Activated T-helper 17 cell treated with anti-CD3 and anti-CD28 coated beads, Interleukin-2, amount 50 U/mL, for 72 hours (primary cell): ENCODE data around the gene DYNC1LI1. TPM values are rescaled to one million over a fixed set of nuclear protein-coding genes. Genes with fewer than 3 reads are reported as not detected.
"Not testable (repeated sequence)": the region's sequence is repeated elsewhere in the genome, so short reads cannot be mapped to it uniquely, and the experiment has no call there.

ENCODE experiments used
- ATAC-seq: fragments of 150-1000 bp; cut with Tn5 transposase; replicated peaks from 2 replicates; pipeline ENCODE4 v1.10.0; 2021; ENCODE audit warnings: mild to moderate bottlenecking, moderate library complexity
- H3K27ac Mint-ChIP-seq: one replicate; pipeline ENCODE4 v1.8.0; 2022; ENCODE audit warnings: mixed read lengths
- H3K27me3 Mint-ChIP-seq: one replicate; pipeline ENCODE4 v1.8.0; 2022; ENCODE audit warnings: mixed read lengths
- H3K36me3 Mint-ChIP-seq: one replicate; pipeline ENCODE4 v1.8.0; 2022; ENCODE audit warnings: low read depth, mild to moderate bottlenecking, mixed read lengths
- H3K4me1 Mint-ChIP-seq: one replicate; pipeline ENCODE4 v1.8.0; 2022; ENCODE audit warnings: mixed read lengths
- H3K4me3 Mint-ChIP-seq: one replicate; pipeline ENCODE4 v1.8.0; 2022; ENCODE audit warnings: mild to moderate bottlenecking, mixed read lengths
- H3K9me3 Mint-ChIP-seq: one replicate; pipeline ENCODE4 v1.8.0; 2022; ENCODE audit warnings: mixed read lengths
- total RNA-seq, 2 donors: library from RNA; stranded (reverse); gene quantifications; one replicate each; pipeline ENCODE4 v1.2.3, GENCODE V29; 2022

DYNC1LI1 gene
- total RNA-seq, 2 donors from 2014 or later, result 21.3 to 35.9 TPM

GRCh38 chr3:32531010-32531647, 39.5 kb downstream of the DYNC1LI1 start:
- Mint-ChIP-seq H3K4me1 (peaks cover 7% of the 10 kb centered on the region), H3K9me3 (no peaks in the 10 kb centered on the region), H3K36me3 (peaks cover 90% of the 10 kb centered on the region), H3K27ac (peak overlapping the region; percentile 41), H3K27me3 (no peaks in the 10 kb centered on the region), H3K4me3 (no peak overlapping the region)
- ATAC-seq, result peak; percentile 83

DNA sequence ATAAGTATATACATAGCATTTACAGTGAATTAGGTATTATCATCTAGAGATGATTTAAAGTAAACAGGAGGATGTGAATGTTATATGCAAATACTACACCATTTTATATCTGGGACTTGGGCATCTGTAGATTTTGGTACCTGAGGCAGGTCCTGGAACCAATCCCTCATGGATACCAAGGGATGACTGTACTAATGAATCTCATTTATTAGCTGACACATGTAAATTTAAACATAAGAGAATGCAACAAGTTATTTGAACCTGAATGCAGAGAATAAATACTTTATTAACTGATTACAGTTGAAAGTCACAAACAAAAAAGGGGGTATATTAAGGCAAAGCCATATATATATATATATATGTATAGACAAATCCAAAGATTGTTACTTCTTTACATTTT, 44.9 kb downstream of the DYNC1LI1 start:
- Mint-ChIP-seq H3K27ac (no peak overlapping the region), H3K27me3 (no peaks in the 10 kb centered on the region), H3K36me3 (peaks cover 57% of the 10 kb centered on the region), H3K4me1 (no peaks in the 10 kb centered on the region), H3K4me3 (no peak overlapping the region), H3K9me3 (no peaks in the 10 kb centered on the region)
- no peak for ATAC-seq

DNA sequence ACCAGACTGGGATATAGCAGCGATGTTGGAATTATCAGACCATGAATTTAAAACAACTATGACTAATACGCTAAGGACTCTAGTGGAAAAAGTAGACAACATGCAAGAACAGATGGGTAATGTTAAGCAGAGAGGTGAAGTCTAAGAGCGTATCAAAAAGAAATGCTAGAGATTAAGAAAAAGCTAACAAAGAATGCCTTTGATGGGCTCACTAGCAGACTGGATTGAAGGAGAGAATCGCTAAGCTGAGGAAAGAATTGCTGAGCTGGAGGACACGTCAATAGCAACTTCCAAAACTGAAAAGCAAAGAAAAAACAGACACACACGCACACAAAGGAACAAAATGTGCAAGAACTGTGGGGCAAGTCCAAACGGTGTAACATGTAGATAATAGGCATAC, 48.0 kb downstream of the DYNC1LI1 start:
- Mint-ChIP-seq H3K4me3 (no peak overlapping the region), H3K36me3 (peaks cover 29% of the 10 kb centered on the region), H3K4me1 (no peaks in the 10 kb centered on the region), H3K9me3 (no peaks in the 10 kb centered on the region), H3K27ac (no peak overlapping the region), H3K27me3 (no peaks in the 10 kb centered on the region)
- ATAC-seq, result no peak

DNA sequence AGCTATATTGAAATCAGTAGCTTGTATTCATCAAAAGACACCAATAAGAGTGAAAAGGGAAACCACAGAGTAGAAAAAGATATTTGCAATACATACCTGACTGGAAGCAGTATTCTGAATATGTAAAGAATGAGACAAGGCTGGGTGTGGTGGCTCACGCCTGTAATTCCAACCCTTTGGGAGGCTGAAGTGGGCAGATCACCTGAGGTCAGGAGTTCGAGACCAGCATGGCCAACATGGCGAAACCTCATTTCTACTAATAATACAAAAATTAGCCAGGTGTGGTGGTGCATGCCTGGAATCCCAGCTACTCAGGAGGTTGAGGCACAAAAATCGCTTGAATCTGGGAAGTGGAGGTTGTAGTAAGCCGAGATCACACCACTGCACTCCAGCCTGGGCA, 51.7 kb downstream of the DYNC1LI1 start:
- H3K27me3 Mint-ChIP-seq, H3K9me3 Mint-ChIP-seq, H3K27ac Mint-ChIP-seq, H3K36me3 Mint-ChIP-seq, ATAC-seq, H3K4me1 Mint-ChIP-seq, H3K4me3 Mint-ChIP-seq: not testable (repeated sequence)

DNA sequence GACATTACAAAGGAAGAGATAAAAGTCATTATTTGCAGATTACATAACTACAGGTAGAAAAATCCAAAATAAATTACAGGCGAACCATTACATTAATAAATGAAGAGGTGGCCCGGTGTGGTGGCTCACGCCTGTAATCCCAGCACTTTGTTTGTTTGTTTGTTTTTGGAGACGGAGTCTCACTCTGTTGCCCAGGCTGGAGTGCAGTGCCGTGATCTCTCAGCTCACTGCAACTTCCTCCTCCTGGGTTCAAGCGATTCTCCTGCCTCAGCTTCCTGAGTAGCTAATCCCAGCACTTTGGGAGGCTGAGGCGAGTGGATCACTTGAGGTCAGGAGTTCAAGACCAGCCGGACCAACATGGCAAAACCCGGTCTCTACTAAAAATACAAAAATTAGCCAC, 53.9 kb downstream of the DYNC1LI1 start:
- not testable (repeated sequence) for H3K9me3 Mint-ChIP-seq, ATAC-seq, H3K27ac Mint-ChIP-seq, H3K36me3 Mint-ChIP-seq, H3K4me3 Mint-ChIP-seq, H3K27me3 Mint-ChIP-seq, H3K4me1 Mint-ChIP-seq

- H3K4me3 Mint-ChIP-seq, result no peak overlapping the region
- no peaks in the 10 kb centered on the region for H3K36me3 Mint-ChIP-seq
- no peak for ATAC-seq
- no peak overlapping the region for H3K27ac Mint-ChIP-seq
- H3K4me1 Mint-ChIP-seq, result no peaks in the 10 kb centered on the region
- H3K9me3 Mint-ChIP-seq, result no peaks in the 10 kb centered on the region
- no peaks in the 10 kb centered on the region for H3K27me3 Mint-ChIP-seq
These were observed 59.7 kb downstream of the DYNC1LI1 start for GRCh38 chr3:32511005-32511404.

DNA sequence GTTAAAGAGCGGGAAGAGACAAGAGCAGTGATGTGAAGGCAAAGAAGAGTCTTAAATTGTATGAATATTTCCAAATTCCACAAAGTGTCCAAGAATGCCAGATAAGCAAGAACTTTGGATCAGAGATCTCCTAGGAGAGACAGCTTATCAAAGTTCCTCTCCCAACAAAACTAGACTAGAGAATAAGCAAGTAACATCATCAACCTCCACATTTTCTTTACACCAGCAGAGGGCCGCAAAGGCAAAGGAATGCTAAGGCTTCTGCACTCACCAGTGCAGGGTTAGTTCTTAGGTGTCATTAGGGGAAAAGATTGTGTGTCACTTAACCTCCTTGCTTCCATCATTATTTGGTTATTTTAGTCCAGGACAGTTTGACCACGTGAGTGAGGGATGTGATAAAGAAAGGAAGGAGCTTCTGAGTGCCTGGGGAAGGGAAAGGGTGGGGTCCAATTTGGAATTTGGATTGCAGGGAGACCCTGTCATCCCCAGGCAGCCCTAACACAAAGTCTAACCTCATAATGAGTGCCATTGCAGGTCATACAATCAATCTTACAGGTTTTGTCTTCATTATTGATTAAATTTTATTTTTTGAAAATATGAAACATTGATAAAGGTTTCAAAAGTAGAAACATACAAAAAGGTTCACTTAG, 60.5 kb downstream of the DYNC1LI1 start:
- H3K4me3 Mint-ChIP-seq, result no peak overlapping the region
- H3K27me3 Mint-ChIP-seq, result no peaks in the 10 kb centered on the region
- H3K27ac Mint-ChIP-seq, result no peak overlapping the region
- no peaks in the 10 kb centered on the region for H3K36me3 Mint-ChIP-seq
- no peaks in the 10 kb centered on the region for H3K4me1 Mint-ChIP-seq
- ATAC-seq, result peak; percentile 92
- H3K9me3 Mint-ChIP-seq, result no peaks in the 10 kb centered on the region

DNA sequence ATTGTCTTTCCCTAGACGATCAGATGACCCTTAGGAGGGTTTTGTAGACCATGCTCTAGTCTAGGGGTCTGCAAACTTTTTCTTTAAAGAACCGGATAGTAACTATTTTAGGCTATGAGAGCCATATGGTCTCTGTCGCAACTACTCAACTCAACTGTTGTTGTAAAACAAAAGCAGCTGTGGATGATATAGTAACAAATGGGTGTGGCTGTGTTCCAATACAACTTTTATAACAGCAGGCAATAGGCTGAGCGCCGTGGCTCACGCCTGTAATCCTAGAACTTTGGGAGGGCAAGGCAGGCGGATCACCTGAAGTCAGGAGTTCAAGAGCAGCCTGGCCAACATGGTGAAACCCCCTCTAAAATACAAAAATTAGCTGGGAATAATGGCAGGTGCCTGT, 61.9 kb downstream of the DYNC1LI1 start:
- Mint-ChIP-seq H3K27ac (no peak overlapping the region), H3K27me3 (no peaks in the 10 kb centered on the region), H3K4me3 (no peak overlapping the region), H3K36me3 (no peaks in the 10 kb centered on the region), H3K4me1 (no peaks in the 10 kb centered on the region), H3K9me3 (no peaks in the 10 kb centered on the region)
- no peak for ATAC-seq

DNA sequence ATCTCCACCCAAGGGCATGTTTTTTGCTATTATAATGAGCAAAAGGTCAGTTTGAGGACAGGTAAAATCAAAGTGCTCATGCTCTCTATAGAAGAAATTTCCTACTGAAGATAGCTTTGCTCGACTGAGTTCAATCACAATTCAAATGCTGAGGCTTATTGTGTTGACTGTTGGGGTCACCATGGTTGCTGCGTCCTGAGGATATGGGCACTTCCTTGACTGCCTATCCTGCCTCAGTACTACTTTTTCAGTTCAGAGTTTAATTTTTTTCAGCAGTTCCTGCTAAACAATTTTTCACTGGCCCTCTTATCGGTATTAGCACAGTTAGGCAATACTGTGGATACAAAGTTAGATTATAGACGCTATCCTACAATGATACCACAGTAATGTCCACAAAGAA, 64.2 kb downstream of the DYNC1LI1 start:
- Mint-ChIP-seq H3K27ac (no peak overlapping the region), H3K9me3 (no peaks in the 10 kb centered on the region), H3K4me3 (no peak overlapping the region), H3K27me3 (no peaks in the 10 kb centered on the region), H3K36me3 (peaks cover 9% of the 10 kb centered on the region), H3K4me1 (peaks cover 6% of the 10 kb centered on the region)
- ATAC-seq, result no peak

DNA sequence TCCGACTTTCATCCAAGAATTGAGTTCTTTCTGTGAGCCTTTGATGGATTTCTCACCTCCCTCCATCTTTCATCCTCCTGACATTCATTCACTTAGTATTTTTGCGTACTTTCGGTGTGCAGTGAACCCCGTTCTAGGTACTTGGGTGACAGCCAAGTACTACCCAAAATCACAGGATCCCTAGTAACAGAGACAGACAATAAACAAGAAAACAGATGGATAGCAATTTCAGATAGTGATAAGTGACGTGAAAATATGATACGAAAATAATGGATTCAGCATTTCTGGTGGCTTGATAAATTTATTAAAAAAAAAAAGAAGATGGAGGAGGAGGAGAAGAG, 67.7 kb downstream of the DYNC1LI1 start:
- peaks cover 24% of the 10 kb centered on the region for H3K4me1 Mint-ChIP-seq
- ATAC-seq, result peak; percentile 4
- H3K27me3 Mint-ChIP-seq, result no peaks in the 10 kb centered on the region
- H3K9me3 Mint-ChIP-seq, result no peaks in the 10 kb centered on the region
- H3K36me3 Mint-ChIP-seq, result peaks cover 40% of the 10 kb centered on the region
- peak overlapping the region; percentile 86 for H3K27ac Mint-ChIP-seq
- H3K4me3 Mint-ChIP-seq, result peak overlapping the region; percentile 100

GRCh38 chr3:32502118-32502945, 68.3 kb downstream of the DYNC1LI1 start, which contains the start of gene CMTM6:
Gene CMTM6, minus strand, starts transcription at chr3:32502852. Its CDS starts 107 bp downstream, at chr3:32502745.
- Mint-ChIP-seq H3K36me3 (peaks cover 46% of the 10 kb centered on the region), H3K4me1 (peaks cover 24% of the 10 kb centered on the region)

GRCh38 chr3:32501783-32502117, 68.9 kb downstream of the DYNC1LI1 start:
- no peaks in the 10 kb centered on the region for H3K9me3 Mint-ChIP-seq
- H3K27ac Mint-ChIP-seq, result peak overlapping the region; percentile 86
- H3K4me1 Mint-ChIP-seq, result peaks cover 27% of the 10 kb centered on the region
- peaks cover 51% of the 10 kb centered on the region for H3K36me3 Mint-ChIP-seq
- no peaks in the 10 kb centered on the region for H3K27me3 Mint-ChIP-seq
- peak overlapping the region; percentile 100 for H3K4me3 Mint-ChIP-seq
- no peak for ATAC-seq

More at GRCh38 chr3:32502118-32502945, 68.3 kb downstream of the DYNC1LI1 start, which contains the start of gene CMTM6:
- no peaks in the 10 kb centered on the region for H3K27me3 Mint-ChIP-seq
- H3K9me3 Mint-ChIP-seq, result no peaks in the 10 kb centered on the region
- peak; percentile 85 for ATAC-seq
- H3K4me3 Mint-ChIP-seq, result peak within 1 kb of the TSS; percentile 100
- H3K27ac Mint-ChIP-seq, result peak within 1 kb of the TSS; percentile 86

- peaks cover 31% of the 10 kb centered on the region for H3K4me1 Mint-ChIP-seq
- H3K4me3 Mint-ChIP-seq, result peak overlapping the region; percentile 100
- H3K27ac Mint-ChIP-seq, result peak overlapping the region; percentile 86
- peaks cover 57% of the 10 kb centered on the region for H3K36me3 Mint-ChIP-seq
- no peaks in the 10 kb centered on the region for H3K27me3 Mint-ChIP-seq
- no peaks in the 10 kb centered on the region for H3K9me3 Mint-ChIP-seq
- ATAC-seq, result peak; percentile 7
These were observed 69.5 kb downstream of the DYNC1LI1 start for GRCh38 chr3:32500880-32501782.

GRCh38 chr3:32500231-32500630, 70.4 kb downstream of the DYNC1LI1 start:
- no peaks in the 10 kb centered on the region for H3K27me3 Mint-ChIP-seq
- peaks cover 31% of the 10 kb centered on the region for H3K4me1 Mint-ChIP-seq
- ATAC-seq, result no peak
- H3K9me3 Mint-ChIP-seq, result no peaks in the 10 kb centered on the region
- H3K4me3 Mint-ChIP-seq, result peak overlapping the region; percentile 100
- H3K27ac Mint-ChIP-seq, result peak overlapping the region; percentile 86
- peaks cover 66% of the 10 kb centered on the region for H3K36me3 Mint-ChIP-seq
